ENCODE data around the gene KCNQ1. TPM values are rescaled to one million over a fixed set of nuclear protein-coding genes. Genes with fewer than 3 reads are reported as not detected.

The KCNQ1 gene
- total and polyA plus RNA-seq, 5 experiments from 2014 or later, result 8.7 to 25.1 (median 22.9) TPM

GRCh38 chr11:2450321-2451041 lies 5.7 kb downstream of the KCNQ1 start:
- Mint-ChIP-seq H3K4me3 (no peak overlapping the region), H3K9me3 (no peaks in the 10 kb centered on the region), H3K27me3 (no peaks in the 10 kb centered on the region), H3K4me1 (peaks cover 13 to 36% (median 30%) of the 10 kb centered on the region in 4 donors), H3K36me3 (peaks cover 0 to 11% (median 6%) of the 10 kb centered on the region in 3 donors), H3K27ac (peak overlapping the region in 2 of 10 donors; percentile 22 to 53)
- POLR2A ChIA-PET, result interaction anchor here (0.5 kb wide), 1 partner anchor 451 kb away, joined by 4 read pairs; a partner anchor contains a TSS
- ATAC-seq, result no peak
- DNase-seq, result peak in 1 of 10 donors; percentile 16

DNA sequence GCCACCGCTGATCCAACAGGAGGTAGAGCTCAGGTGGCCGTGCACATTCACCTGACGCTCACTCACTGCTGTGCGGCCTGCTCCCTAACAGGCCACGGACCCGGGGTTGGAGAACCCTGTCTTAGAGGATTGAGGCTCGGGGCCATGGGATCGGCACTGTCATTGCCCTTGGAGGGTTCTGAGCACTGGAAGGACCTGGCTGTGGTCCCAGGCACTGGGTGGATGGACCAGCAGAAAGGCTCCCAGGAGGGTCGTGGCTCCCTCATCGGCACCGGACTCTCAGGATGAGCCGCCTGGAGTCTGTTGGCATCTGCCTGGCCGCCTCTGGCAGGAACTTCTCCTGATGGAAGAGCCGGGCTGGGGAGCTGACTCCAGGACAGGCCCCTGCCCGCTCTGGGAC lies 6.5 kb downstream of the KCNQ1 start:
- Mint-ChIP-seq H3K9me3 (no peaks in the 10 kb centered on the region), H3K36me3 (peaks cover 0 to 11% (median 6%) of the 10 kb centered on the region in 3 donors), H3K4me3 (no peak overlapping the region), H3K4me1 (peaks cover 7 to 28% (median 26%) of the 10 kb centered on the region in 4 donors), H3K27me3 (no peaks in the 10 kb centered on the region), H3K27ac (no peak overlapping the region)
- POLR2A ChIA-PET, result no interaction called here
- ATAC-seq (no peak), DNase-seq (peak in 1 of 10 donors; percentile 45)

- Mint-ChIP-seq H3K27ac (no peak overlapping the region), H3K4me1 (peaks cover 6 to 23% (median 20%) of the 10 kb centered on the region in 4 donors), H3K27me3 (no peaks in the 10 kb centered on the region), H3K4me3 (no peak overlapping the region), H3K36me3 (peaks cover 0 to 11% (median 6%) of the 10 kb centered on the region in 3 donors), H3K9me3 (no peaks in the 10 kb centered on the region)
- no peak for ATAC-seq
- POLR2A ChIA-PET, result no interaction called here
- DNase-seq, result peak in 1 of 10 donors; percentile 13
Measured at GRCh38 chr11:2451916-2452315, 7.1 kb downstream of the KCNQ1 start.

- H3K36me3 Mint-ChIP-seq, result peaks cover 0 to 11% (median 6%) of the 10 kb centered on the region in 3 donors
- POLR2A ChIA-PET, result interaction anchor here (0.5 kb wide), 1 partner anchor 159 kb away, joined by 3 read pairs; no protein-coding TSS in a partner anchor
- peaks cover 4 to 21% (median 15%) of the 10 kb centered on the region in 4 donors for H3K4me1 Mint-ChIP-seq
- peak in 1 of 10 donors; percentile 55 for DNase-seq
- no peak overlapping the region for H3K4me3 Mint-ChIP-seq
- no peak for ATAC-seq
- no peaks in the 10 kb centered on the region for H3K9me3 Mint-ChIP-seq
- H3K27me3 Mint-ChIP-seq, result no peaks in the 10 kb centered on the region
- no peak overlapping the region for H3K27ac Mint-ChIP-seq
Measured at GRCh38 chr11:2452321-2453012, 7.7 kb downstream of the KCNQ1 start.

DNA sequence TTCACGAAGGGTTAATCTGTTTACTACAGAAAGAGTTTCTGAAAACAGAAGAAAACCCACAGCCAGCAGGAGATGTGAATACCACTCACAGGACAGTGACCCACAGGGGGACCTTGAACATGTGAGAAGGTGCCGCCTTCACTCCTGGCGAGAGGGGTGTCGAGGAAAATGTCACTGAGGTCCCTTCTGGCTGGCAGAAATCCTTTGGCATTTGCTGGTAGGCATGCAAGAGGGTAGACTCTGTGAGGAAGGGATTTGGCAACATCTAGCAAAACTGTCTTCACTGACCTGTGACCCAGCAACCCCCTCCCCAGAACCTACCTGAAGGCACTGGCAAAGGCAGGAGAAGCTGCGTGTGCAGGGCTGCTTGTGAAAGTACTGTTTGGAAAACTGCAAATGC lies 8.6 kb downstream of the KCNQ1 start:
- Mint-ChIP-seq H3K4me3 (no peak overlapping the region), H3K27ac (no peak overlapping the region), H3K4me1 (peaks cover 8 to 17% (median 9%) of the 10 kb centered on the region in 4 donors), H3K27me3 (no peaks in the 10 kb centered on the region), H3K9me3 (no peaks in the 10 kb centered on the region), H3K36me3 (peaks cover 0 to 11% (median 6%) of the 10 kb centered on the region in 3 donors)
- POLR2A ChIA-PET, result interaction anchor here (0.9 kb wide), 1 partner anchor 10 kb away, joined by 3 read pairs; no protein-coding TSS in a partner anchor
- no peak for DNase-seq
- ATAC-seq, result no peak

GRCh38 chr11:2458321-2458720 lies 13.5 kb downstream of the KCNQ1 start:
- no peak for DNase-seq
- no peak for ATAC-seq
- Mint-ChIP-seq H3K4me1 (peaks cover 30 to 48% (median 37%) of the 10 kb centered on the region in 4 donors), H3K4me3 (peak overlapping the region in 1 of 10 donors; percentile 1), H3K27ac (peak overlapping the region in 2 of 10 donors; percentile 51 to 66), H3K27me3 (no peaks in the 10 kb centered on the region), H3K36me3 (peaks cover 0 to 4% (median 0%) of the 10 kb centered on the region in 3 donors), H3K9me3 (no peaks in the 10 kb centered on the region)
- POLR2A ChIA-PET, result no interaction called here

- Mint-ChIP-seq H3K4me1 (peaks cover 33 to 55% (median 44%) of the 10 kb centered on the region in 4 donors), H3K27me3 (no peaks in the 10 kb centered on the region), H3K27ac (peak overlapping the region in 7 of 10 donors; percentile 34 to 79 (median 51)), H3K9me3 (no peaks in the 10 kb centered on the region), H3K4me3 (peak overlapping the region in 2 of 10 donors; percentile 1 to 22), H3K36me3 (peaks cover 0 to 4% (median 0%) of the 10 kb centered on the region in 3 donors)
- peak in 1 of 2 donors; percentile 27 for ATAC-seq
- no peak for DNase-seq
- POLR2A ChIA-PET, result interaction anchor here (1.2 kb wide), 1 partner anchor 11 kb away, joined by 3 read pairs; no protein-coding TSS in a partner anchor
Measured at GRCh38 chr11:2459016-2459725, 14.4 kb downstream of the KCNQ1 start.

DNA sequence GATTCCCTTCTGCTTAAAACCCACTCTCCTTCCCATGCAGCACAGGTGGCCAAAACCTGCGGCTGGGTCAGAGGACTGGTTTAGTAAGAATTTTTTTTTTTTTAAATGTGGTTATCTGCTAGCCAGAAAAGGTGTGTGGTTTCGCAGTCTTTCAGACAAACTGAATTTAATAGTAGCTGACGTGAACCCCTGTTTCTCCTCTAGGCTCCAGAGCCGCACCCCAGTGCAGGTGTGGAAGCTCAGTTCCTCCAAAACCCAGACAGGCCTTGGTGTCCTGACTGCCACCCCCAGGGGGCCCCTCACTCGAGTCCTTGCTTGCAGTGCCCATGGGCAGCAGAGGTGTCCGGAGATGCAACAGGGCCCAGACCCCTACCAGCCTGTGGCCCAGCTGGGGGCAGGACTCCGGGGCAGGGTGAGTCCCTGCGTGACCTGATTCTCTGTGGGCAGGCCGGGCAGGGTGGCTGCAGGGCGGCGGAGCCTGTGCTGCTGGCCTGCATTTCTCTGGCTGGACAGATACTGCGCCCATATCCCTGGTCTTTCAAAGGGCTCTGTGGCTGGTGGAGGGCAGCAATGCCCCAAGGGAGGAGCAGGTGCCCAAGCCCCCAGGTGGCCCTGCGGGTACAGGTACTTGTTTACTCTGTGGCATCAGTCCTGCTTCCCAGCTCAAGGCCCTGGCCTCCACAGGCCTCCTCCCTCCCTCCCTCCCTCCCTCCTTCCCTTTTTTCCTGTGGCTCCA lies 15.2 kb downstream of the KCNQ1 start:
- POLR2A ChIA-PET, result interaction anchor here (1.2 kb wide), 1 partner anchor 12 kb away, joined by 3 read pairs; no protein-coding TSS in a partner anchor
- Mint-ChIP-seq H3K27ac (peak overlapping the region in 1 of 10 donors; percentile 20), H3K36me3 (no peaks in the 10 kb centered on the region), H3K9me3 (no peaks in the 10 kb centered on the region), H3K4me1 (peaks cover 40 to 63% (median 51%) of the 10 kb centered on the region in 4 donors), H3K4me3 (no peak overlapping the region), H3K27me3 (no peaks in the 10 kb centered on the region)
- ATAC-seq (no peak), DNase-seq (no peak)

GRCh38 chr11:2460540-2461252 lies 15.9 kb downstream of the KCNQ1 start:
- POLR2A ChIA-PET, result no interaction called here
- Mint-ChIP-seq H3K36me3 (no peaks in the 10 kb centered on the region), H3K4me3 (no peak overlapping the region), H3K9me3 (no peaks in the 10 kb centered on the region), H3K27ac (peak overlapping the region in 3 of 10 donors; percentile 47 to 53 (median 52)), H3K4me1 (peaks cover 40 to 67% (median 57%) of the 10 kb centered on the region in 4 donors), H3K27me3 (no peaks in the 10 kb centered on the region)
- DNase-seq, result no peak
- no peak for ATAC-seq

DNA sequence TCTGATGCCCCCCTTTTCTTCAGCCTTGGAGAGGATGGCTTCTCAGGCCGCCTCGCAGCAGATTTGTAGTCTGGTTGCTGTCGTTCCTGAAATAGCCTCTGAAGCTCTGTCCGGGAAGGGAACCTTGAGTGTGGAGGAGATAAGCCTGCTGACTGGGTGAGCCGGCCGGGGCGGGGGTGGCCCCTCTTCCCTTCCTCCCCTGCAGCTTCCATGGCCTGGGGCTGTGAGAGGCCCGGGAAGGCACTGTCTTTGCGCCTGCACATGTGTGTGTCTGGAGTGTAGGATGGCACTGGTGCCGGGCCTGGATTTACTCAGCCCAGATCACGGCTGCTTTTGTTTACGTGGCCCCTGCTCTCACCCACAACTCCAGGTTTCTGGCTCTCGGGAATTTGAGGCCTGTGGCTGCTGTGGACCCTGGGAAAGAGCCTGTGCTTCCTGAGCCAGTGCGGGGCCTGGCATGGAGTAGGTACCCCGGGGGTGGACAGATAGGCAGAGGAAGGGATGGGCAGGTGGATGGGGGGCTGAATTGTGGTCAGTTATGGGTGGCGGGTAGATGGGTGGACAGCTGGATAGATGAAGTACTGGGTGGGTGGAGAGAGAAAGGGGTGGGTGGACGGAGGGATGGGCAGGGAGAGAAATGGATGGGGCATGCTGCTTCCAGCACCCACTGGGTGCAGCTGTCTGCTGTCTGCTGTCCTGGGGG lies 16.6 kb downstream of the KCNQ1 start:
- Mint-ChIP-seq H3K4me3 (peak overlapping the region in 1 of 10 donors; percentile 45), H3K27me3 (no peaks in the 10 kb centered on the region), H3K4me1 (peaks cover 43 to 74% (median 64%) of the 10 kb centered on the region in 4 donors), H3K36me3 (no peaks in the 10 kb centered on the region), H3K27ac (peak overlapping the region in 4 of 10 donors; percentile 47 to 68 (median 52)), H3K9me3 (no peaks in the 10 kb centered on the region)
- POLR2A ChIA-PET, result interaction anchor here (7.6 kb wide), 1 partner anchor 16 kb away, joined by 76 read pairs; the partner anchor contains the start of genes KCNQ1 and TRPM5
- ATAC-seq, result no peak
- DNase-seq, result no peak

Measured in naive thymus-derived CD8-positive, alpha-beta T cell (primary cell).